Activated CD8-positive, alpha-beta memory T cell treated with anti-CD3 and anti-CD28 coated beads, Interleukin-2, amount 50 U/mL, for 1 hour (primary cell): Measurements from ENCODE around the gene TRIM10.

Experiments used
- DNase-seq: peaks from one replicate; pipeline ENCODE4 v3.0.0-alpha.2; 2020; ENCODE audit errors: extremely low read depth

TRIM10 gene

GRCh38 chr6:30160785-30161531, at the start of gene TRIM10:
Gene TRIM10 (minus strand): TSS chr6:30161211. CDS start chr6:30160858, 353 bp downstream.
- DNase-seq = no peak

GRCh38 chr6:30207619-30208295, 46.7 kb upstream of the TRIM10 start:
- DNase-seq = no peak

- no peak for DNase-seq
Observed at GRCh38 chr6:30206799-30207618, 46.0 kb upstream of the TRIM10 start.

- no peak for DNase-seq
Observed at GRCh38 chr6:30206152-30206551, 45.1 kb upstream of the TRIM10 start.

- no peak for DNase-seq
Observed at GRCh38 chr6:30204116-30204515, 43.1 kb upstream of the TRIM10 start.

- DNase-seq = no peak
Observed at GRCh38 chr6:30202366-30202765, 41.4 kb upstream of the TRIM10 start.

- no peak for DNase-seq
Observed at GRCh38 chr6:30200551-30201281, 39.7 kb upstream of the TRIM10 start.

GRCh38 chr6:30198166-30199084, 37.4 kb upstream of the TRIM10 start:
- no peak for DNase-seq

- DNase-seq = no peak
Observed at GRCh38 chr6:30196376-30196775, 35.4 kb upstream of the TRIM10 start.

- DNase-seq = no peak
Observed at GRCh38 chr6:30195951-30196350, 34.9 kb upstream of the TRIM10 start.

- DNase-seq = no peak
Observed at GRCh38 chr6:30194797-30195690, 34.0 kb upstream of the TRIM10 start.

- no peak for DNase-seq
Observed at GRCh38 chr6:30192076-30192475, 31.1 kb upstream of the TRIM10 start.

GRCh38 chr6:30188541-30188940, 27.5 kb upstream of the TRIM10 start:
- no peak for DNase-seq

- no peak for DNase-seq
Observed at GRCh38 chr6:30185846-30186484, 25.0 kb upstream of the TRIM10 start.

GRCh38 chr6:30184417-30185031, 23.5 kb upstream of the TRIM10 start:
- no peak for DNase-seq

GRCh38 chr6:30180145-30180544, 19.1 kb upstream of the TRIM10 start:
- DNase-seq = no peak

GRCh38 chr6:30178837-30179236, 17.8 kb upstream of the TRIM10 start:
- no peak for DNase-seq

GRCh38 chr6:30175765-30176164, 14.8 kb upstream of the TRIM10 start:
- no peak for DNase-seq

- DNase-seq = no peak
Observed at GRCh38 chr6:30172681-30173080, 11.7 kb upstream of the TRIM10 start.
